GM23338 (cell line): ENCODE data around the gene ROCK2.

Experiments used
- CREB1 ChIP-seq: fragments of 250-450 bp; sonication (Bioruptor Pico); IDR thresholded peaks from 2 replicates; pipeline ENCODE4 v1.5.0; 2020; ENCODE audit warnings: low read depth, mild to moderate bottlenecking, moderate library complexity
- EZH2 ChIP-seq: fragments of 200-600 bp; sonication (generic); IDR thresholded peaks from one replicate; pipeline ENCODE4 v1.8.0; 2017; ENCODE audit warnings: antibody characterized with exemption, mild to moderate bottlenecking, low read depth; ENCODE audit not compliant: unreplicated experiment
- EZH2phosphoT487 ChIP-seq: fragments of 200-600 bp; sonication (generic); IDR thresholded peaks from one replicate; pipeline ENCODE4 v1.8.1; 2018; ENCODE audit warnings: antibody characterized with exemption; ENCODE audit not compliant: unreplicated experiment
- JUNB ChIP-seq: IDR thresholded peaks from one replicate; pipeline ENCODE4 v1.6.1; 2016; ENCODE audit warnings: antibody characterized with exemption; ENCODE audit not compliant: unreplicated experiment
- NANOG ChIP-seq: IDR thresholded peaks from 2 replicates; pipeline ENCODE4 v1.6.1; 2016; ENCODE audit warnings: antibody characterized with exemption, borderline replicate concordance
- POLR2AphosphoS5 ChIP-seq: IDR thresholded peaks from 2 replicates; pipeline ENCODE4 v1.6.1; 2016; ENCODE audit warnings: antibody characterized with exemption, low read depth
- STAT1 ChIP-seq: IDR thresholded peaks from one replicate; pipeline ENCODE4 v1.6.1; 2016; ENCODE audit warnings: antibody characterized with exemption; ENCODE audit not compliant: unreplicated experiment
- TF ChIP-seq, protein P1 (sequence below), 2 experiments: fragments of 200-600 bp in 1 of 2; sonication (generic) in 1 of 2; conservative IDR thresholded peaks; 2 replicates each; pipeline versions ENCODE4 v1.5.1 to v1.6.1; 2016 to 2017; ENCODE audit warnings: antibody characterized with exemption in 2 of 2, low read depth in 2 of 2, mild to moderate bottlenecking in 2 of 2, moderate library complexity in 1 of 2

DNA sequence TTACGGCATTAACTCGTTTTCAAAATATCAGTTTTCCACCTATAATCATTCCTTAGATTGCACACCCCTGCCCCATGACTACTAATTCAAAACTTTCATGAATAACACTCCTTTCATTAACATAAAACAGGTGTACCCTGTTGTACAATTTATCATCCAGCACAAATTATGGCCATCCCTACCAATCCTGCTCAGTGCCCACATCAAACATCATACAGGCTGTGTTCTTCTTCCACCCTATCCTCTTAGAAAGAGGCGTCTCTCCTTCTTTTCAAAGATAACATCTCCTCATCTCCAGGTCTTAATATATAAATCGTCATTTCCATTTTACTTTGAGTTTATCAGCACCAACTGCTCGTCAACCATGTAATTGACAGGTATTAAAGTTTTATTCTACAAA lies 121.6 kb downstream of the ROCK2 start:
- TF ChIP-seq, protein P1, sequence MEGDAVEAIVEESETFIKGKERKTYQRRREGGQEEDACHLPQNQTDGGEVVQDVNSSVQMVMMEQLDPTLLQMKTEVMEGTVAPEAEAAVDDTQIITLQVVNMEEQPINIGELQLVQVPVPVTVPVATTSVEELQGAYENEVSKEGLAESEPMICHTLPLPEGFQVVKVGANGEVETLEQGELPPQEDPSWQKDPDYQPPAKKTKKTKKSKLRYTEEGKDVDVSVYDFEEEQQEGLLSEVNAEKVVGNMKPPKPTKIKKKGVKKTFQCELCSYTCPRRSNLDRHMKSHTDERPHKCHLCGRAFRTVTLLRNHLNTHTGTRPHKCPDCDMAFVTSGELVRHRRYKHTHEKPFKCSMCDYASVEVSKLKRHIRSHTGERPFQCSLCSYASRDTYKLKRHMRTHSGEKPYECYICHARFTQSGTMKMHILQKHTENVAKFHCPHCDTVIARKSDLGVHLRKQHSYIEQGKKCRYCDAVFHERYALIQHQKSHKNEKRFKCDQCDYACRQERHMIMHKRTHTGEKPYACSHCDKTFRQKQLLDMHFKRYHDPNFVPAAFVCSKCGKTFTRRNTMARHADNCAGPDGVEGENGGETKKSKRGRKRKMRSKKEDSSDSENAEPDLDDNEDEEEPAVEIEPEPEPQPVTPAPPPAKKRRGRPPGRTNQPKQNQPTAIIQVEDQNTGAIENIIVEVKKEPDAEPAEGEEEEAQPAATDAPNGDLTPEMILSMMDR (conservative IDR thresholded peaks at IDR 0.05; ENCODE audit: low read depth in 2 of 2) = no peak
- TF ChIP-seq POLR2AphosphoS5 (no peak), EZH2phosphoT487 (no peak), STAT1 (no peak), NANOG (no peak), CREB1 (CRISPR knock-in tag) (no peak), EZH2 (no peak), JUNB (no peak)
